Body of pancreas (tissue), 4 donors: ENCODE measurements around the gene PRKAB2. TPM values are rescaled to one million over a fixed set of nuclear protein-coding genes. Genes with fewer than 3 reads are reported as not detected.
"Not testable (repeated sequence)": the region's sequence is repeated elsewhere in the genome, so short reads cannot be mapped to it uniquely, and the experiment has no call there.

Source experiments
- ATAC-seq: fragments of 150-250 bp; one replicate; pipeline ENCODE4 v1.9.1; 2016
- DNase-seq, 4 donors: peaks; one replicate each; pipeline ENCODE4 v3.0.0-alpha.2; 2019
- H3K27ac ChIP-seq, 4 donors: fragments of 200-600 bp; sonication (generic); 1 replicate in 3 of 4; 2 replicates in 1 of 4; pipeline versions ENCODE4 v1.5.1 to v1.6.1; 2016 to 2019; ENCODE audit warnings: mild to moderate bottlenecking in 1 of 4, mixed read lengths in 1 of 4, moderate library complexity in 1 of 4
- H3K27me3 ChIP-seq, 2 donors: fragments of 200-600 bp; sonication (generic); one replicate each; pipeline ENCODE4 v1.6.0; 2016; ENCODE audit warnings: mild to moderate bottlenecking in 1 of 2
- H3K36me3 ChIP-seq, 2 donors: fragments of 200-600 bp; sonication (generic); replicated peaks in 1 of 2; 2 replicates each; pipeline ENCODE4 v1.5.1; 2016; ENCODE audit warnings: low read depth in 2 of 2; ENCODE audit not compliant: insufficient read depth in 1 of 2
- H3K4me1 ChIP-seq: fragments of 200-600 bp; sonication (generic); one replicate; pipeline ENCODE4 v1.6.0; 2016
- H3K4me3 ChIP-seq, 2 donors: fragments of 200-600 bp; sonication (generic); 1 replicate in 1 of 2; 2 replicates in 1 of 2; pipeline ENCODE4 v1.5.1; 2016 to 2019
- H3K9me3 ChIP-seq, 3 donors: fragments of 200-600 bp; sonication (generic); 1 replicate in 2 of 3; 2 replicates in 1 of 3; pipeline ENCODE4 v1.5.1; 2016
- CTCF ChIP-seq, 7 experiments: fragments of 450-650 bp in 4 of 7; fragments of 200-600 bp in 3 of 7; sonication (generic) in 3 of 7; IDR thresholded peaks; one replicate each; pipeline ENCODE4 v1.5.1; 2016 to 2019; ENCODE audit warnings: antibody characterized with exemption in 7 of 7
- POLR2A ChIP-seq, 3 donors: fragments of 450-650 bp; IDR thresholded peaks; one replicate each; pipeline ENCODE4 v1.6.1; 2016; ENCODE audit warnings: antibody characterized with exemption in 3 of 3, mild to moderate bottlenecking in 2 of 3
- WGBS, 2 donors: methylation state at CpG; one replicate each; pipeline ENCODE4 v1.1.5; 2017; 5-methylcytosine and 5-hydroxymethylcytosine counted together
- intact Hi-C: fragments of 100-400 bp; cut with DNase I; formaldehyde crosslinking; loops from one replicate; pipeline ENCODE4 v1.15.1; 2023
- total RNA-seq, 2 donors: library from RNA; depleted of rRNA; stranded (reverse); fragments of >200 nt; gene quantifications; one replicate each; pipeline ENCODE4 v1.1.0, GENCODE V29; 2016

The PRKAB2 gene
- total RNA-seq, 2 donors from 2014 or later = 11.9 to 19.5 TPM

- no peak for ATAC-seq
- WGBS, 2 donors = 94 to 96% methylated on average over 1 of the region's 1 CpG
- intact Hi-C loops = no loop called here
- Histone ChIP-seq H3K27ac (no peak overlapping the region), H3K36me3 (peaks cover 0 to 23% of the 10 kb centered on the region in 2 donors), H3K9me3 (no peaks in the 10 kb centered on the region), H3K4me3 (no peak overlapping the region), H3K4me1 (peaks cover 5% of the 10 kb centered on the region), H3K27me3 (no peaks in the 10 kb centered on the region)
- TF ChIP-seq CTCF (IDR thresholded peaks at IDR 0.05) (no peak), POLR2A (IDR thresholded peaks at IDR 0.05) (no peak)
- no peak for DNase-seq
Measured at GRCh38 chr1:147163019-147163418, 9.3 kb downstream of the PRKAB2 start.

- intact Hi-C loops = no loop called here
- no peak for DNase-seq
- Histone ChIP-seq H3K4me1 (no peaks in the 10 kb centered on the region), H3K27ac (no peak overlapping the region), H3K27me3 (no peaks in the 10 kb centered on the region), H3K36me3 (peaks cover 0 to 24% of the 10 kb centered on the region in 2 donors), H3K9me3 (no peaks in the 10 kb centered on the region), H3K4me3 (no peak overlapping the region)
- TF ChIP-seq CTCF (IDR thresholded peaks at IDR 0.05) (no peak), POLR2A (IDR thresholded peaks at IDR 0.05) (no peak)
- ATAC-seq = no peak
Measured at GRCh38 chr1:147162093-147162492, 10.2 kb downstream of the PRKAB2 start.

GRCh38 chr1:147157116-147157515, 15.2 kb downstream of the PRKAB2 start:
- WGBS, 2 donors = 93% methylated on average over 2 of the region's 2 CpGs
- DNase-seq, ATAC-seq, H3K27me3 ChIP-seq, intact Hi-C loops, H3K27ac ChIP-seq, H3K4me3 ChIP-seq, H3K4me1 ChIP-seq, H3K9me3 ChIP-seq: not testable (repeated sequence)
- H3K36me3 ChIP-seq = peaks cover 0 to 24% of the 10 kb centered on the region in 2 donors

- intact Hi-C loops = no loop called here
- Histone ChIP-seq H3K9me3 (no peaks in the 10 kb centered on the region), H3K4me1 (no peaks in the 10 kb centered on the region), H3K4me3 (no peak overlapping the region), H3K27ac (no peak overlapping the region), H3K27me3 (no peaks in the 10 kb centered on the region), H3K36me3 (peaks cover 0 to 24% of the 10 kb centered on the region in 2 donors)
- WGBS, 2 donors = 96 to 97% methylated on average over 3 of the region's 3 CpGs
- no peak for DNase-seq
- TF ChIP-seq POLR2A (IDR thresholded peaks at IDR 0.05) = no peak
- TF ChIP-seq CTCF (IDR thresholded peaks at IDR 0.05) = no peak
- no peak for ATAC-seq
Measured at GRCh38 chr1:147156642-147157041, 15.6 kb downstream of the PRKAB2 start.

- no peaks in the 10 kb centered on the region for H3K4me1 ChIP-seq
- DNase-seq (no peak), ATAC-seq (no peak)
- no peak overlapping the region for H3K27ac ChIP-seq
- H3K27me3 ChIP-seq = no peaks in the 10 kb centered on the region
- WGBS, 2 donors = 71 to 81% methylated on average over 3 of the region's 3 CpGs
- H3K36me3 ChIP-seq = peaks cover 0 to 1% of the 10 kb centered on the region in 2 donors
- TF ChIP-seq POLR2A (IDR thresholded peaks at IDR 0.05) (no peak), CTCF (IDR thresholded peaks at IDR 0.05) (no peak)
- H3K9me3 ChIP-seq = no peaks in the 10 kb centered on the region
- H3K4me3 ChIP-seq = no peak overlapping the region
- intact Hi-C loops = no loop called here
Measured at GRCh38 chr1:147152772-147153171, 19.5 kb downstream of the PRKAB2 start.
